GM19099 (cell line): ENCODE data around the gene LMF2.

Source experiments
- POLR2A ChIP-seq: IDR thresholded peaks from 3 replicates; pipeline ENCODE4 v1.6.1; 2011; ENCODE audit warnings: low read depth; ENCODE audit not compliant: insufficient read length; ENCODE audit errors: extremely low read depth

The LMF2 gene

GRCh38 chr22:50527921-50528681, 20.6 kb upstream of the LMF2 start:
- peak; percentile 21 for TF ChIP-seq POLR2A

- TF ChIP-seq POLR2A: peak; percentile 5
These were observed 19.6 kb upstream of the LMF2 start for GRCh38 chr22:50526834-50527801.

GRCh38 chr22:50526108-50526833, 18.8 kb upstream of the LMF2 start:
- TF ChIP-seq POLR2A: peak; percentile 70

GRCh38 chr22:50525858-50526107, 18.3 kb upstream of the LMF2 start:
- no peak for TF ChIP-seq POLR2A

- TF ChIP-seq POLR2A: peak; percentile 87
These were observed 17.8 kb upstream of the LMF2 start, which contains the start of gene SCO2 for GRCh38 chr22:50525104-50525857. SCO2 (minus strand) TSS chr22:50525598; CDS start chr22:50524411, 1,187 bp downstream.

- no peak for TF ChIP-seq POLR2A
These were observed 17.2 kb upstream of the LMF2 start for GRCh38 chr22:50524676-50525103.

- TF ChIP-seq POLR2A: no peak
These were observed 16.5 kb upstream of the LMF2 start for GRCh38 chr22:50523806-50524675.

- no peak for TF ChIP-seq POLR2A
These were observed 15.9 kb upstream of the LMF2 start for GRCh38 chr22:50523458-50523805.

- TF ChIP-seq POLR2A: no peak
These were observed 15.4 kb upstream of the LMF2 start for GRCh38 chr22:50522806-50523438.

- no peak for TF ChIP-seq POLR2A
These were observed 14.8 kb upstream of the LMF2 start for GRCh38 chr22:50522208-50522805.

GRCh38 chr22:50521710-50522109, 14.2 kb upstream of the LMF2 start:
- TF ChIP-seq POLR2A: no peak

- no peak for TF ChIP-seq POLR2A
These were observed 13.4 kb upstream of the LMF2 start for GRCh38 chr22:50520826-50521453.
